Retinal pigment epithelial cell (primary cell): ENCODE data around the gene GLS.
"Not testable (repeated sequence)": the region's sequence is repeated elsewhere in the genome, so short reads cannot be mapped to it uniquely, and the experiment has no call there.

Experiments used
- DNase-seq: peaks from one replicate; pipeline ENCODE4 v3.0.0-alpha.2; 2010; ENCODE audit warnings: low read depth
- H3K4me3 ChIP-seq: 2 replicates; pipeline ENCODE4 v1.5.1; 2011; ENCODE audit warnings: mild to moderate bottlenecking, low read length, control low read depth, moderate library complexity
- CTCF ChIP-seq: conservative IDR thresholded peaks from 2 replicates; pipeline ENCODE4 v1.5.1; 2011; ENCODE audit warnings: low read depth, low read length, control low read depth, inconsistent platforms

The GLS gene

GRCh38 chr2:190987938-190988337 is 107.3 kb downstream of the GLS start:
- TF ChIP-seq CTCF: no peak
- no peak for DNase-seq
- H3K4me3 ChIP-seq: no peak overlapping the region

DNA sequence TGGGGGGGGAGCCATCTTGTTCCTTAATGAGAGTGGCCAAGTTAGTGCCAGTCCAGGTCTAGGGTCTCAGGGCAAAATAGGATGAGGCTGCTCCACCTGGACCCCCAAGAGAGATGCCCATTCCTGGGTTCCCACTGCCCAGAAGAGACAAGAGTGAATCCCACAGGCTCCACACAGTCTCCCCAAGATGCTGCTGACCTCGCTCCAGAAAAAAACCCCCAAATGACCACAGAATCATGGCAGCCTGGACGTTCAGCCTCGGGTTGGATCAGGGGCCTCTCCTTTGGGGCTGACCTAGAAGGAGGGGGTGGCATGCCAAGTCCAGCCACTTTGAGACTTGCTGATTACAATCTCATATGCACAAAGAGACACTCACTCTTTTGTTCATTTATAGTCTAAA is 108.3 kb downstream of the GLS start:
- no peak for TF ChIP-seq CTCF
- no peak overlapping the region for H3K4me3 ChIP-seq
- no peak for DNase-seq

GRCh38 chr2:190990132-190990531 is 109.5 kb downstream of the GLS start:
- TF ChIP-seq CTCF: no peak
- no peak overlapping the region for H3K4me3 ChIP-seq
- DNase-seq: no peak

GRCh38 chr2:190993292-190993643 is 112.6 kb downstream of the GLS start:
- no peak for DNase-seq
- TF ChIP-seq CTCF: no peak
- no peak overlapping the region for H3K4me3 ChIP-seq

- no peak for DNase-seq
- no peak for TF ChIP-seq CTCF
- no peak overlapping the region for H3K4me3 ChIP-seq
These were observed 113.5 kb downstream of the GLS start for GRCh38 chr2:190994148-190994547.

DNA sequence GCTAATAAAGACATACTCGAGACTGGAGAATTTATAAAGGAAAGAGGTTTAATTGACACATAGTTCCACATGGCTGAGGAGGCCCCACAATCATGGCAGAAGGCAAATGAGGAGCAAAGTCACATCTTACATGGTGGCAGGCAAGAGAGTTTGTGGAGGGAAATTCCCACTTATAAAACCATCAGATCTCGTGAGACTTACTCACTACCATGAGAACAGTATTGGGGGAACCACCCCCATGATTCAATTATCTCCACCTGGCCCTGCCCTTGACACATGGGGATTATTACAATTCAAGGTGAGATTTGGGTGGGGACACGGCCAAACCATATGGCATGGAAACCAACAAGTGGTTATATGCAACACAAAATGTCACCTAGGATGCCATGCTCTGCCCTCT is 114.7 kb downstream of the GLS start:
- not testable (repeated sequence) for DNase-seq, H3K4me3 ChIP-seq

- no peak for DNase-seq
- TF ChIP-seq CTCF: peak; percentile 89
- no peak overlapping the region for H3K4me3 ChIP-seq
These were observed 115.8 kb downstream of the GLS start for GRCh38 chr2:190996338-190996946.

DNA sequence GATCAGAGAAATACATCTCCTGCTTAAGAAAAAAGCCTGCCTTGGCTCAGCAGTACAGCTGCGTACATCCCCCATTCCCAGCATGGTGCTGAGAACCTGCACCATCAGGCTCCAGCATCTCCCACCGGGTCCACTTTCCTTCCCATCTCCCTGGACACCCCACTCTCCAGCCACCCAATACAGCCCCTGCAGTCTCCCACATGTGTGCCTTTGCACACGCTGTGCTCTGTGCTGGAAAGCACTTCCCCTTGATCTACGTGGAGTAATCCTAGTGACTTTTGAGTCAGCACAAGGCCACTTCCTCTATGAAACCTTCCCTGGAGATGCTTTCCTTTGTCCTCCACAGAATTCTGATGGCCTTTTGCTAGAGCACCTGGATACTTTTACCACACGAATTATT is 116.3 kb downstream of the GLS start:
- no peak for TF ChIP-seq CTCF
- DNase-seq: no peak
- no peak overlapping the region for H3K4me3 ChIP-seq
